ENCODE measurements around the gene PRRG4. TPM values are rescaled to one million over a fixed set of nuclear protein-coding genes. Genes with fewer than 3 reads are reported as not detected.

Gene PRRG4
- total and polyA plus RNA-seq, 2 experiments from 2014 or later, result 3.0 to 12.1 TPM

GRCh38 chr11:32884023-32884422 is 54.3 kb downstream of the PRRG4 start:
- H3K79me2 ChIP-seq, result no peaks in the 10 kb centered on the region
- no peaks in the 10 kb centered on the region for H4K20me1 ChIP-seq (ENCODE audit: insufficient read depth, poor library complexity, severe bottlenecking)
- H3K9me3 ChIP-seq (ENCODE audit: low read depth), result no peaks in the 10 kb centered on the region
- H3K9me2 ChIP-seq (replicated peaks; ENCODE audit: insufficient read depth), result no peaks in the 10 kb centered on the region
- DNase-seq (ENCODE audit: low spot score), result no peak
- H3K27me3 ChIP-seq, result no peaks in the 10 kb centered on the region
- H3K27ac ChIP-seq, result no peak overlapping the region
- H3K4me3 ChIP-seq, result no peak overlapping the region
- no peaks in the 10 kb centered on the region for H3K4me1 ChIP-seq (ENCODE audit: insufficient read depth)
- H3K36me3 ChIP-seq (replicated peaks; ENCODE audit: insufficient read depth, low read depth), result no peaks in the 10 kb centered on the region
- no peak overlapping the region for H3K4me2 ChIP-seq
- 92% methylated on average over 3 of the region's 3 CpGs for WGBS (ENCODE audit: low lambda C conversion rate, missing lambda C conversion rate)
- no peak for TF ChIP-seq EZH2phosphoT487 (IDR thresholded peaks at IDR 0.05; ENCODE audit: low read depth, severe bottlenecking, unreplicated experiment)
- TF ChIP-seq, protein P1, sequence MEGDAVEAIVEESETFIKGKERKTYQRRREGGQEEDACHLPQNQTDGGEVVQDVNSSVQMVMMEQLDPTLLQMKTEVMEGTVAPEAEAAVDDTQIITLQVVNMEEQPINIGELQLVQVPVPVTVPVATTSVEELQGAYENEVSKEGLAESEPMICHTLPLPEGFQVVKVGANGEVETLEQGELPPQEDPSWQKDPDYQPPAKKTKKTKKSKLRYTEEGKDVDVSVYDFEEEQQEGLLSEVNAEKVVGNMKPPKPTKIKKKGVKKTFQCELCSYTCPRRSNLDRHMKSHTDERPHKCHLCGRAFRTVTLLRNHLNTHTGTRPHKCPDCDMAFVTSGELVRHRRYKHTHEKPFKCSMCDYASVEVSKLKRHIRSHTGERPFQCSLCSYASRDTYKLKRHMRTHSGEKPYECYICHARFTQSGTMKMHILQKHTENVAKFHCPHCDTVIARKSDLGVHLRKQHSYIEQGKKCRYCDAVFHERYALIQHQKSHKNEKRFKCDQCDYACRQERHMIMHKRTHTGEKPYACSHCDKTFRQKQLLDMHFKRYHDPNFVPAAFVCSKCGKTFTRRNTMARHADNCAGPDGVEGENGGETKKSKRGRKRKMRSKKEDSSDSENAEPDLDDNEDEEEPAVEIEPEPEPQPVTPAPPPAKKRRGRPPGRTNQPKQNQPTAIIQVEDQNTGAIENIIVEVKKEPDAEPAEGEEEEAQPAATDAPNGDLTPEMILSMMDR (IDR thresholded peaks at IDR 0.05; ENCODE audit: poor library complexity), result no peak
- no peak for TF ChIP-seq EZH2 (IDR thresholded peaks at IDR 0.05; ENCODE audit: borderline replicate concordance)
- no peak overlapping the region for H2AFZ ChIP-seq

GRCh38 chr11:32884770-32885384 is 55.1 kb downstream of the PRRG4 start:
- Histone ChIP-seq H2AFZ (no peak overlapping the region), H3K4me1 (ENCODE audit: insufficient read depth) (no peaks in the 10 kb centered on the region), H3K9me3 (ENCODE audit: low read depth) (no peaks in the 10 kb centered on the region), H3K79me2 (no peaks in the 10 kb centered on the region), H3K27ac (no peak overlapping the region), H3K36me3 (replicated peaks; ENCODE audit: insufficient read depth, low read depth) (no peaks in the 10 kb centered on the region), H3K9me2 (replicated peaks; ENCODE audit: insufficient read depth) (no peaks in the 10 kb centered on the region), H3K27me3 (no peaks in the 10 kb centered on the region), H3K4me2 (no peak overlapping the region), H4K20me1 (ENCODE audit: insufficient read depth, poor library complexity, severe bottlenecking) (no peaks in the 10 kb centered on the region), H3K4me3 (no peak overlapping the region)
- DNase-seq (ENCODE audit: low spot score), result peak; percentile 42
- TF ChIP-seq EZH2phosphoT487 (IDR thresholded peaks at IDR 0.05; ENCODE audit: low read depth, severe bottlenecking, unreplicated experiment), result no peak
- TF ChIP-seq, protein P1 (IDR thresholded peaks at IDR 0.05; ENCODE audit: poor library complexity), result peak; percentile 49
- no peak for TF ChIP-seq EZH2 (IDR thresholded peaks at IDR 0.05; ENCODE audit: borderline replicate concordance)
- WGBS (ENCODE audit: low lambda C conversion rate, missing lambda C conversion rate), result 71% methylated on average over 3 of the region's 3 CpGs

DNA sequence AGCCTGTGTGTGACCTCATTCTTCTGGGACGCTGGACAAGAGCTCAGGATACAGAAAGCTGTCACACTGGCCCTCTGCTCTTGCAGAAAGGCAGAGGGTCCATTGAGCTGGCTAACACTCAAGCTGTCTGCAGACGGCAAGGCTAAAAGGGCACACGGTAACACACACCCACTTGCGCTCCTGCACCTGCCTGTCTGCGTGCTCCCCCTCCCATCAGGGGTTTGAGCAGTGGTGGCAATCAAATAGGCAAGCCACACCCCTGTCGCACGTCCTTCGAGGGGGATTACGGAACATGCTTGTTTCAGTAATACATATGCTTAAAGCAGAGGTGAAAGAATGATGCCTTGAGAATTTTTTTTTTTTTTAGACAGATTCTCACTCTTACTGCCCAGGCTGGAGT is 55.8 kb downstream of the PRRG4 start:
- TF ChIP-seq, protein P1 (IDR thresholded peaks at IDR 0.05; ENCODE audit: poor library complexity), result no peak
- TF ChIP-seq EZH2phosphoT487 (IDR thresholded peaks at IDR 0.05; ENCODE audit: low read depth, severe bottlenecking, unreplicated experiment), result no peak
- TF ChIP-seq EZH2 (IDR thresholded peaks at IDR 0.05; ENCODE audit: borderline replicate concordance), result no peak
- no peaks in the 10 kb centered on the region for H3K9me3 ChIP-seq (ENCODE audit: low read depth)
- no peak overlapping the region for H3K4me3 ChIP-seq
- H3K36me3 ChIP-seq (replicated peaks; ENCODE audit: insufficient read depth, low read depth), result no peaks in the 10 kb centered on the region
- H4K20me1 ChIP-seq (ENCODE audit: insufficient read depth, poor library complexity, severe bottlenecking), result no peaks in the 10 kb centered on the region
- H3K4me1 ChIP-seq (ENCODE audit: insufficient read depth), result no peaks in the 10 kb centered on the region
- no peak overlapping the region for H2AFZ ChIP-seq
- no peak overlapping the region for H3K27ac ChIP-seq
- 82% methylated on average over 9 of the region's 9 CpGs for WGBS (ENCODE audit: low lambda C conversion rate, missing lambda C conversion rate)
- no peak for DNase-seq (ENCODE audit: low spot score)
- H3K4me2 ChIP-seq, result no peak overlapping the region
- no peaks in the 10 kb centered on the region for H3K27me3 ChIP-seq
- H3K9me2 ChIP-seq (replicated peaks; ENCODE audit: insufficient read depth), result no peaks in the 10 kb centered on the region
- H3K79me2 ChIP-seq, result no peaks in the 10 kb centered on the region

Measured in hepatocyte (in vitro differentiated cells).